Keratinocyte (primary cell): Measurements from ENCODE around the gene PIWIL4. TPM values are rescaled to one million over a fixed set of nuclear protein-coding genes. Genes with fewer than 3 reads are reported as not detected.

Experiments used
- DNase-seq: peaks from one replicate; pipeline ENCODE4 v3.0.0-alpha.2; 2011; ENCODE audit warnings: low read depth, missing footprints, low spot score
- FAIRE-seq: peaks from 2 replicates; lab custom pipeline; 2011; peaks lifted over from hg19 to GRCh38; lab: Jason Lieb, UNC
- H2AFZ ChIP-seq: 2 replicates; pipeline ENCODE4 v1.6.0; 2012; ENCODE audit warnings: low read length, control low read depth, inconsistent platforms; ENCODE audit not compliant: control insufficient read depth
- H3K27ac ChIP-seq: 2 replicates; pipeline ENCODE4 v1.5.1; 2011; ENCODE audit warnings: low read length; ENCODE audit not compliant: control insufficient read depth, insufficient read depth
- H3K27me3 ChIP-seq: 3 replicates; pipeline ENCODE4 v1.6.0; 2011; ENCODE audit warnings: low read length; ENCODE audit not compliant: control insufficient read depth, insufficient read depth; ENCODE audit errors: extremely low read depth
- H3K36me3 ChIP-seq, 2 experiments: 2 replicates in 1 of 2; 3 replicates in 1 of 2; pipeline ENCODE4 v1.5.1; 2011; ENCODE audit warnings: low read length in 2 of 2, mild to moderate bottlenecking in 1 of 2; ENCODE audit not compliant: control insufficient read depth in 2 of 2, insufficient read depth in 2 of 2; ENCODE audit errors: extremely low read depth in 1 of 2
- H3K4me1 ChIP-seq: 3 replicates; pipeline ENCODE4 v1.5.1; 2011; ENCODE audit warnings: low read length; ENCODE audit not compliant: control insufficient read depth, insufficient read depth; ENCODE audit errors: extremely low read depth
- H3K4me2 ChIP-seq: 3 replicates; pipeline ENCODE4 v1.6.0; 2011; ENCODE audit warnings: low read depth, low read length; ENCODE audit not compliant: control insufficient read depth, insufficient read depth; ENCODE audit errors: extremely low read depth
- H3K4me3 ChIP-seq, 3 experiments: fragments of 200-600 bp in 1 of 3; sonication (generic) in 1 of 3; 2 replicates in 2 of 3; 3 replicates in 1 of 3; pipeline ENCODE4 v1.5.1; 2011 to 2016; ENCODE audit warnings: low read length in 3 of 3, mild to moderate bottlenecking in 3 of 3, control low read depth in 2 of 3, inconsistent platforms in 1 of 3, low read depth in 1 of 3, mixed read lengths in 1 of 3, mixed run types in 1 of 3, moderate library complexity in 1 of 3; ENCODE audit not compliant: control insufficient read depth in 2 of 3, insufficient read depth in 2 of 3; ENCODE audit errors: extremely low read depth in 1 of 3
- H3K79me2 ChIP-seq: 2 replicates; pipeline ENCODE4 v1.6.0; 2012; ENCODE audit warnings: low read length; ENCODE audit not compliant: control insufficient read depth, insufficient read depth
- H3K9ac ChIP-seq: 3 replicates; pipeline ENCODE4 v1.6.0; 2011; ENCODE audit warnings: low read length; ENCODE audit not compliant: control insufficient read depth, insufficient read depth; ENCODE audit errors: extremely low read depth
- H3K9me1 ChIP-seq: 3 replicates; pipeline ENCODE4 v1.6.0; 2011; ENCODE audit warnings: low read length; ENCODE audit not compliant: control insufficient read depth, insufficient read depth; ENCODE audit errors: extremely low read depth
- H3K9me3 ChIP-seq: 2 replicates; pipeline ENCODE4 v1.5.1; 2012; ENCODE audit warnings: low read depth, low read length; ENCODE audit not compliant: control insufficient read depth
- H4K20me1 ChIP-seq: 3 replicates; pipeline ENCODE4 v1.6.0; 2011; ENCODE audit warnings: low read length; ENCODE audit not compliant: control insufficient read depth, insufficient read depth; ENCODE audit errors: extremely low read depth
- EZH2 ChIP-seq: IDR thresholded peaks from one replicate; pipeline ENCODE4 v1.6.1; 2012; ENCODE audit warnings: inconsistent platforms, mild to moderate bottlenecking, low read length, moderate library complexity
- dilution Hi-C: fragments of 300-500 bp; cut with MboI; formaldehyde crosslinking; loops from one replicate; pipeline ENCODE4 v1.7.0; 2020; ENCODE audit warnings: low sequenced_read_pairs; ENCODE audit not compliant: extremely low pct_ligation_motif_present
- polyA plus RNA-seq, 5 experiments: library from polyadenylated mRNA; depleted of rRNA in 3 of 5; stranded (reverse) in 3 of 5; stranded (forward) in 1 of 5; unstranded in 1 of 5; fragments of >200 nt; gene quantifications; 1 replicate in 1 of 5; 2 replicates in 3 of 5; 3 replicates in 1 of 5; pipeline versions ENCODE4 v1.2.1 to v1.2.3, GENCODE V29; 2011 to 2012; ENCODE audit warnings: missing spikeins in 2 of 5, low read depth in 1 of 5, low replicate concordance in 1 of 5
- TF ChIP-seq, protein P1 (sequence below), 3 experiments: IDR thresholded peaks in 1 of 3; conservative IDR thresholded peaks in 1 of 3; optimal IDR thresholded peaks in 1 of 3; 2 replicates in 2 of 3; 3 replicates in 1 of 3; pipeline versions ENCODE3 to v1.5.1; 2011; ENCODE audit warnings: low read length in 3 of 3, mild to moderate bottlenecking in 3 of 3, moderate library complexity in 2 of 3, control low read depth in 1 of 3, inconsistent platforms in 1 of 3; ENCODE audit not compliant: insufficient read depth in 2 of 3; ENCODE audit errors: extremely low read depth in 1 of 3

PIWIL4 gene
- polyA plus RNA-seq, 1 donor (not counting 4 experiments of a cell fraction or from before 2014, with no cell fraction given) = 0.14 TPM

DNA sequence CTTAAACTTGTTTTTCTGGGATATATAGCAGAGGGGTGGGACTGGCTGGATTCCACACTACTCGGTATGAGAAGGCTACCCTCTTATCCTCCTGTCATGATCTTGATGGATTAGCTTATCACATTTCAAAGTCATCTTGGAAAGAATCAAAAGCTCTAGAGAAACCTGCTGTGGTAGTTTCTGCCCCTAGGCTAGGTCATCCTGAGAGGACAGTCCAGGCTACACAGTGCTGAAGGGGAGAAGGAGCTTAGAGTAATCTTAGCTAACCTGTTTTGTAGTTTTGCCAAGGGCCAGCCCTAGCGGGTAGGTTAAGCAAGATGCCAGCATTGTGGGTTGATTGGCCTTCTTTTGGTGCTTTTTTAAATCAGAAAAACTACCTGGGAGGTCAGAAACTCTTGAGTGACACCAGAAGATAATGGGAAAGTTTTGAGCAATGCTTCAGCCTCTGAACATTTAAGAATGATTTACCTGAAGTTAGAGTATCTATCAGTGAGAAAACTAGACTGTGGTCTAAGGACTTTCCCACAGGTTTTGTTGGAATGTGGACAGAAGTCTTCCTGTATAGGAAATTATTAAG is 21.3 kb downstream of the PIWIL4 start:
- no peaks in the 10 kb centered on the region for H3K9me3 ChIP-seq
- H3K4me3 ChIP-seq = no peak overlapping the region
- peaks cover 20% of the 10 kb centered on the region for H3K27me3 ChIP-seq
- no peak overlapping the region for H3K9ac ChIP-seq
- no peaks in the 10 kb centered on the region for H3K79me2 ChIP-seq
- dilution Hi-C loops = no loop called here
- FAIRE-seq = no peak
- no peak for DNase-seq
- TF ChIP-seq EZH2 = no peak
- TF ChIP-seq, protein P1, sequence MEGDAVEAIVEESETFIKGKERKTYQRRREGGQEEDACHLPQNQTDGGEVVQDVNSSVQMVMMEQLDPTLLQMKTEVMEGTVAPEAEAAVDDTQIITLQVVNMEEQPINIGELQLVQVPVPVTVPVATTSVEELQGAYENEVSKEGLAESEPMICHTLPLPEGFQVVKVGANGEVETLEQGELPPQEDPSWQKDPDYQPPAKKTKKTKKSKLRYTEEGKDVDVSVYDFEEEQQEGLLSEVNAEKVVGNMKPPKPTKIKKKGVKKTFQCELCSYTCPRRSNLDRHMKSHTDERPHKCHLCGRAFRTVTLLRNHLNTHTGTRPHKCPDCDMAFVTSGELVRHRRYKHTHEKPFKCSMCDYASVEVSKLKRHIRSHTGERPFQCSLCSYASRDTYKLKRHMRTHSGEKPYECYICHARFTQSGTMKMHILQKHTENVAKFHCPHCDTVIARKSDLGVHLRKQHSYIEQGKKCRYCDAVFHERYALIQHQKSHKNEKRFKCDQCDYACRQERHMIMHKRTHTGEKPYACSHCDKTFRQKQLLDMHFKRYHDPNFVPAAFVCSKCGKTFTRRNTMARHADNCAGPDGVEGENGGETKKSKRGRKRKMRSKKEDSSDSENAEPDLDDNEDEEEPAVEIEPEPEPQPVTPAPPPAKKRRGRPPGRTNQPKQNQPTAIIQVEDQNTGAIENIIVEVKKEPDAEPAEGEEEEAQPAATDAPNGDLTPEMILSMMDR (optimal IDR thresholded peaks at IDR 0.05 in 1 of 3, IDR thresholded peaks at IDR 0.05 in 1 of 3, conservative IDR thresholded peaks at IDR 0.05 in 1 of 3; ENCODE audit: extremely low read depth in 1 of 3, insufficient read depth in 2 of 3, low read length in 3 of 3) = no peak
- H3K4me2 ChIP-seq = no peak overlapping the region
- H3K4me1 ChIP-seq = no peaks in the 10 kb centered on the region
- no peaks in the 10 kb centered on the region for H3K9me1 ChIP-seq
- H2AFZ ChIP-seq = no peak overlapping the region
- H4K20me1 ChIP-seq = no peaks in the 10 kb centered on the region
- H3K27ac ChIP-seq = no peak overlapping the region
- no peaks in the 10 kb centered on the region for H3K36me3 ChIP-seq

DNA sequence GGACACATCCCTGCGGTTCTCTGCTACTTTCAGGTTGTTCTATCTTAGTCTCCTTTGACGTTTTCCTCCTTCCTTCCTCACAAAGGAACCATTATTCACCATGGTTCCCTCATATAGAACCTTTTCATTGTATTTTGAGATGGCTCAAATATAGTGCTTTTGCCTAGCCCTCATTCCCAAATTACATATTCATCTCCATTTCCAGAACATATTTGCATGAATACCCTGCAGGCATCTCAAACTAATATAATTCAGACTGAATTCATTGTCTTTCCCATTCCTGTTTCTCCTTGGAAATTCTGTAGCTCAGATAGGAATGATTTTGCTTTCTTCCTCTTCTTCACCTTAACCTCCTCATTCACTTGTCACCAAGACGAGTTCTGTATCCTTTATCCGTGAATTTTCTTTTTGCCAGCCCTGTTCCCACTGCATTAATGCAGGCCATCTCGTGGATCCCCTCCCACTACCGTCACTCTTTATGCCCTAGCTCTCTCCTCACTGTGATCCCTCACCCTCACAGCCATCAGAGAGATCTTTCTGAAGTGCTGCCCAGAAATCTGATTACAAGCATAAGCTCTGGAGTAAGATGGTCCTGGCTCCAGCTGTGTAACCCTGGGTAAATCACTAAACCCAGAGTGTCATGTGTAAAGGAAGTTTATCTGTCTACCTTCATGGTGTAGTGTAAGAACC is 23.3 kb downstream of the PIWIL4 start:
- no peaks in the 10 kb centered on the region for H3K9me3 ChIP-seq
- no peak for FAIRE-seq
- H3K27ac ChIP-seq = no peak overlapping the region
- no peaks in the 10 kb centered on the region for H3K36me3 ChIP-seq
- H2AFZ ChIP-seq = no peak overlapping the region
- dilution Hi-C loops = no loop called here
- no peak overlapping the region for H3K9ac ChIP-seq
- peaks cover 15% of the 10 kb centered on the region for H3K27me3 ChIP-seq
- TF ChIP-seq, protein P1 (optimal IDR thresholded peaks at IDR 0.05 in 1 of 3, IDR thresholded peaks at IDR 0.05 in 1 of 3, conservative IDR thresholded peaks at IDR 0.05 in 1 of 3; ENCODE audit: extremely low read depth in 1 of 3, insufficient read depth in 2 of 3, low read length in 3 of 3) = no peak
- TF ChIP-seq EZH2 = no peak
- DNase-seq = no peak
- H4K20me1 ChIP-seq = no peaks in the 10 kb centered on the region
- H3K4me3 ChIP-seq = no peak overlapping the region
- no peaks in the 10 kb centered on the region for H3K79me2 ChIP-seq
- no peak overlapping the region for H3K4me2 ChIP-seq
- H3K9me1 ChIP-seq = no peaks in the 10 kb centered on the region
- H3K4me1 ChIP-seq = no peaks in the 10 kb centered on the region
